Astrocyte (in vitro differentiated cells and primary cell): ENCODE measurements around the gene RETREG2.

Experiments used
- EZH2 ChIP-seq: IDR thresholded peaks from 2 replicates; pipeline ENCODE4 v1.6.1; 2012; ENCODE audit warnings: mild to moderate bottlenecking, low read length, inconsistent platforms; ENCODE audit not compliant: insufficient read depth
- TF ChIP-seq, protein P1 (sequence below): IDR thresholded peaks from 2 replicates; pipeline ENCODE4 v1.5.1; 2011; ENCODE audit warnings: low read depth, mild to moderate bottlenecking, inconsistent platforms, low read length, moderate library complexity; ENCODE audit not compliant: insufficient read depth

DNA sequence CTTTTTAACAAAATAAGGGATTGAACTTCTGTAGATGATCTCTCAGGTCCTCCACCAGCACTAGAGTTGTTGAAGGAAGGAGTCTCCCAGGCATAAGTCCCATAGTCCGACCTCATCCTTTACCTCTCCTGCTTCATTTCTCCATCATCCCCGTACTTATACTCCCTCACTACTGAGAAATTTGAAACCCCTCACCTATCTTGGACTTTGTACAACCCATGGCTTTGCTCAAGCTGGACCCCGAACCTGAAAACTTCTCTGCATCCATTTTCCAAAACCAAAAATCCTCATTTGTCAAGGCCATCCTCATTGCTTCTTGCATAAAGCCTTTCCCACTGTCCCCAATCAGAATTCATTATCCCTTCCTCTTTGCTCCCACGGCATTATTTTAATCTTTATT, 17.0 kb upstream of the RETREG2 start:
- TF ChIP-seq, protein P1, sequence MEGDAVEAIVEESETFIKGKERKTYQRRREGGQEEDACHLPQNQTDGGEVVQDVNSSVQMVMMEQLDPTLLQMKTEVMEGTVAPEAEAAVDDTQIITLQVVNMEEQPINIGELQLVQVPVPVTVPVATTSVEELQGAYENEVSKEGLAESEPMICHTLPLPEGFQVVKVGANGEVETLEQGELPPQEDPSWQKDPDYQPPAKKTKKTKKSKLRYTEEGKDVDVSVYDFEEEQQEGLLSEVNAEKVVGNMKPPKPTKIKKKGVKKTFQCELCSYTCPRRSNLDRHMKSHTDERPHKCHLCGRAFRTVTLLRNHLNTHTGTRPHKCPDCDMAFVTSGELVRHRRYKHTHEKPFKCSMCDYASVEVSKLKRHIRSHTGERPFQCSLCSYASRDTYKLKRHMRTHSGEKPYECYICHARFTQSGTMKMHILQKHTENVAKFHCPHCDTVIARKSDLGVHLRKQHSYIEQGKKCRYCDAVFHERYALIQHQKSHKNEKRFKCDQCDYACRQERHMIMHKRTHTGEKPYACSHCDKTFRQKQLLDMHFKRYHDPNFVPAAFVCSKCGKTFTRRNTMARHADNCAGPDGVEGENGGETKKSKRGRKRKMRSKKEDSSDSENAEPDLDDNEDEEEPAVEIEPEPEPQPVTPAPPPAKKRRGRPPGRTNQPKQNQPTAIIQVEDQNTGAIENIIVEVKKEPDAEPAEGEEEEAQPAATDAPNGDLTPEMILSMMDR: no peak
- TF ChIP-seq EZH2: no peak
